IPS-18a (cell line): ENCODE measurements around the gene USH1C.

ENCODE experiments used
- H3K27ac ChIP-seq: one replicate; pipeline ENCODE4 v1.5.1; 2013; ENCODE audit warnings: low read length
- H3K27me3 ChIP-seq: one replicate; pipeline ENCODE4 v1.6.1; 2013; ENCODE audit warnings: mild to moderate bottlenecking, low read length; ENCODE audit not compliant: control insufficient read depth, insufficient read depth
- H3K36me3 ChIP-seq: one replicate; pipeline ENCODE4 v1.6.1; 2013; ENCODE audit warnings: low read depth, low read length; ENCODE audit not compliant: control insufficient read depth
- H3K4me1 ChIP-seq: one replicate; pipeline ENCODE4 v1.6.1; 2013; ENCODE audit warnings: low read depth, low read length; ENCODE audit not compliant: control insufficient read depth
- H3K4me3 ChIP-seq: one replicate; pipeline ENCODE4 v1.5.1; 2013; ENCODE audit warnings: low read length
- H3K9ac ChIP-seq: one replicate; pipeline ENCODE4 v1.6.1; 2013; ENCODE audit warnings: mild to moderate bottlenecking, low read length, moderate library complexity
- H3K9me3 ChIP-seq: one replicate; pipeline ENCODE4 v1.6.1; 2013; ENCODE audit warnings: low read depth, low read length; ENCODE audit not compliant: control insufficient read depth

USH1C gene

DNA sequence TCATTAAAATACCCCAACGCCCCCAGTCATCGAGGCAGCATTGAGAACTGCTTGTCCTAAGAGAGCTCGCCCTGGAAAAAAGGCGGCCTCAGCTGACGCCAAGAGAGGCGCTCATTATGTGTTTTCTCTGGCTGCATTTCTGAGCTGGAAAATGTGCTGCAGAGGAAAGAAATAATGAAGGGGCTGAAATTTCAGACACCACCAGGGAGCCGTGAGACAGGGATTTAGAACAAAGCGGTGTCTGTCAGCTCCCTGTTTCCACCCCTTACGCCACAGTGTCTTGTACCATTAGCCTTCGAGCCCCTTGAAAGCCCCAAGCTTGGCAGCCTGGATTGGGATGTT, 14.4 kb downstream of the USH1C start:
- Histone ChIP-seq H3K27me3 (no peaks in the 10 kb centered on the region), H3K27ac (no peak overlapping the region), H3K4me3 (no peak overlapping the region), H3K9ac (no peak overlapping the region), H3K9me3 (no peaks in the 10 kb centered on the region), H3K4me1 (no peaks in the 10 kb centered on the region), H3K36me3 (no peaks in the 10 kb centered on the region)

DNA sequence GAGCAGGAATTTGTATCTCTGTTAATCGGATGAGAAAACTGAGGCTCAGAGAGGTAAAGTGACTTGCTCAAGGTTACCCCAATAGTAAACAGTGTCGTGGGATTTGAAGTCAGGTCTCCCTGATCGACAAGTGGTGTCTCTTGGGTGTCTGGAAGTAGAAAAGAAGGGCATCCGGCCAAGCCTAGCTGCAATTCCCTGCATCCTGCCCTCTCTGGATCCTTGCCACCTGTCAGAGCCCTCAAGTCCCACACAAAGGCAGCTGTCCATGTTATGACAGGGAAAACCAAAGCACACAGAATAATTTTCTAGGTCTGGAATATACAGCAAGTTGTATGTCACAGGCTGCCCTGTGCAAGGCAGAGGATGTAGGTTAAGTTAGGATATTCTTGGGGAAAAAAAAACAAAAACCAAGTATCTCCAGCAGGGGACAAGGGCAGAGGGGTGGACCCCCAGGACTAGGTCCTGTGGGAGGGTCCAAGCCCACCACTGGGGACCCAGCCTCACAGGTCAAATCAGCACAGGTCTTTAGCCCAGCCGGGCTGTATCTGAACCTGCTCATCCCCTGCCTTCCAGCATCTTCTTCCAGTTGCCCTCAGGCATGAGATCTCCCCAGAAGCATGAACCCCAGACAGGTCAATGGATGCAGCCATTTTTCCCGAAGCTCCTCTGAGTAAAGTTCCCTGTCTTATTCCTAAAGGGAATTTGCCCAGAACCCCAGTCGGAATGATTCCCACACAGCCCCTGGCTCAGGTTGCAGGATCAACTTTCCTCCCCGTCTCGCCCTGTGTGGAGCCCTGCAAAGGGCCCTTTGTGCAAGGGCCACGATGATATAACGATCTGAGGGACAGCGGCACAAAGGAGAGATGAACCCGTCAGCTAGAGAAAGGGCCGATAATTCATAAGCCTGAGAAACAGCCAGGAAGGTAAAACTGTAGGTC, 15.0 kb downstream of the USH1C start:
- H3K9me3 ChIP-seq: no peaks in the 10 kb centered on the region
- no peaks in the 10 kb centered on the region for H3K36me3 ChIP-seq
- H3K4me3 ChIP-seq: no peak overlapping the region
- no peak overlapping the region for H3K9ac ChIP-seq
- H3K4me1 ChIP-seq: no peaks in the 10 kb centered on the region
- H3K27me3 ChIP-seq: no peaks in the 10 kb centered on the region
- no peak overlapping the region for H3K27ac ChIP-seq

DNA sequence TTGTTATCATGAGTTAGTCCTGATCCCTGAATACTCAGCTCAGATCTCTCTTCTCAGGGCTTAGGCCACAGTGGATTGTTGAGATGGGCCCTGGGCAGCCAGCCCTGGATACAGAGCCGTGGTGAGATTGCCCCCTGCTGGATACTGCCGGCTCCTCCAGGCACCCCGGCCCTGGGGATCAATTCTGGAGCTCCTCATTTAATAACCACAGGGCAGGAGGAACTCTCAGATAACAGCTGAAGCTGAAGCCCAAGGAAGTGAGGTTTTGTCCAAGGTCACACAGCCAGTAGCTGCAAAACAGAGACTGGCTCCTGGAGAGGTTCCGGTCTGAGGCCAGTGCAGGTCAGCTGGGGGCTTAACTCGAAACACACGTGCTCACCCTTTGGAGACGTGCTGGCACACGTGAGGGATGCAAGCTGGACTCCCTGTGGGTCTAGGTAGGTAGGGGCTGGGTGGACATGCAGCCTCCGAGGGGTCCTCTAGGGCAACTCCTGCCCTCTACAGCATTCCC, 16.0 kb downstream of the USH1C start:
- Histone ChIP-seq H3K4me3 (no peak overlapping the region), H3K27ac (no peak overlapping the region), H3K36me3 (no peaks in the 10 kb centered on the region), H3K4me1 (no peaks in the 10 kb centered on the region), H3K9me3 (no peaks in the 10 kb centered on the region), H3K27me3 (no peaks in the 10 kb centered on the region), H3K9ac (no peak overlapping the region)

- no peaks in the 10 kb centered on the region for H3K9me3 ChIP-seq
- no peak overlapping the region for H3K9ac ChIP-seq
- no peaks in the 10 kb centered on the region for H3K4me1 ChIP-seq
- H3K4me3 ChIP-seq: no peak overlapping the region
- H3K36me3 ChIP-seq: no peaks in the 10 kb centered on the region
- H3K27ac ChIP-seq: no peak overlapping the region
- H3K27me3 ChIP-seq: no peaks in the 10 kb centered on the region
Observed at GRCh38 chr11:17527628-17527995, 16.6 kb downstream of the USH1C start.

DNA sequence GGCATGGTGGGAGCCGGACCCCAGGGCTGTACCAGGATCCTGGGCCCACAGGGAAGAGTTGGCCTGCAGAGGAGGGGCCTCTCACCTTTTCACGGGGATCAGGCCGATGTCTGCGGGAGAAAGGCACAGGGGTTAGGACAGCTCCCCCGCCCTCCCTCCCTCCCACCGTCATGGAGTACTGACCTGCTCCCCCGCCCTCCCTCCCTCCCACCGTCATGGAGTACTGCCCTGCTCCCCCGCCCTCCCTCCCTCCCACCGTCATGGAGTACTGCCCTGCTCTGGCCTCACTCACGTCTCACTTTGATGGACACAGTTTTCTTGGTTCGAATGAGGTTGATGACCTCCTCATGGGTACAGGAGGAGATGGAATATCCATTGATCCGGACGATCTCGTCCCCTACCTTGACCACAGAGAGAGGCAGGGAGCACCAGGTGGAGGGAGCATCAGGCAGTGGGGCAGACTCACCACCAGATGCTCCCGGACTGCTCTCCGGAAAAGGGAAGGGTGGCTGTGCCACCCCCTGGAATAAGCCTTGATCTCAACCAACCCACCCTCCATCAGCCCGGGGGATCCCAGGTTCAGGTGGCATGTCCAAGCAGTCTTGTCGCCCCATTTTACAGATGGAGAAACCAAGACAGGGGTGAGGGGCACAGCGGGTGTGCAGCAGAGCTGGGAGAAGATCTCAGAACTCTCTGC, 17.1 kb downstream of the USH1C start:
- H3K9ac ChIP-seq: no peak overlapping the region
- H3K27me3 ChIP-seq: no peaks in the 10 kb centered on the region
- H3K4me3 ChIP-seq: no peak overlapping the region
- H3K27ac ChIP-seq: no peak overlapping the region
- H3K4me1 ChIP-seq: no peaks in the 10 kb centered on the region
- H3K9me3 ChIP-seq: no peaks in the 10 kb centered on the region
- no peaks in the 10 kb centered on the region for H3K36me3 ChIP-seq

DNA sequence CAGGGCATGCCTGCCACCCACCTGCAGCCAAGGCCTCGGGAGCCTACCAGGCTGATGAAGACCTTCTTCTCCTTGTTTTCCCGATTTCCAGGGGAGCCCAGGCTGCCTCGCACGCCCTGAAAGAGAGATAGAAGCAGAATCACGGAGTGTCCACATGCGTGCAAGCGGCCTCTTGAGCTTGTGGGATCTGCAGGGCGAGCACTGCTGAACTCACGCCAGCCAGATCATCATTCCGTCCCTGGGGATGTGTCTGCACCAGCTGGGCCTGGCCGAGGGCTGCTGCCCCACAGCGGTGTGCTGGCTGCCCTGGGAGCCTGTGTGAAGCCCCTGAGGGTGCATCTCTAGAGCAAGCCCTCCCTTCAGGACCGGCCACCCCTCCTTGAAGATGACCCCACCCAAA, 17.9 kb downstream of the USH1C start:
- no peaks in the 10 kb centered on the region for H3K27me3 ChIP-seq
- H3K4me3 ChIP-seq: no peak overlapping the region
- H3K4me1 ChIP-seq: no peaks in the 10 kb centered on the region
- no peaks in the 10 kb centered on the region for H3K9me3 ChIP-seq
- no peak overlapping the region for H3K27ac ChIP-seq
- H3K36me3 ChIP-seq: no peaks in the 10 kb centered on the region
- no peak overlapping the region for H3K9ac ChIP-seq

DNA sequence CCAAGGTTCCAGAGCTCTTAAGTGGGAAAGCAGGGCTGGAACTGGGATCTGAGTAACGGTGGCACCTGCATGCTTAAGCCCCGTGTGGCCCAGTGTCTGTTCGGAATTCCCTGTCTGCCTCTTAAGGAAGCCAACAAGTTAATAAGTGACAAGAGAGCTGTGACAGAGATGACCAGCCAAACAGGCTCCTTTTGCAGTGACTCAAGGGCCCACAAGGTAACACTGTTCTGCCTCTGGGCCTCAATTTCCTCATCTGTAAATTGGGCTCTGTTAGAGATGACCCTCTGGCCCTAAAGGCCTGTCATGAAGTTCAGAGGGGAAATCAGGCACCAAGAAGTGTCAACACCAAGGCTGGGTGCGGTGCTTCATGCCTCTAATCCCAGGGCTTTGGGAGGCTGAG, 18.6 kb downstream of the USH1C start:
- Histone ChIP-seq H3K27ac (no peak overlapping the region), H3K9ac (no peak overlapping the region), H3K9me3 (no peaks in the 10 kb centered on the region), H3K27me3 (no peaks in the 10 kb centered on the region), H3K4me3 (no peak overlapping the region), H3K4me1 (no peaks in the 10 kb centered on the region), H3K36me3 (no peaks in the 10 kb centered on the region)

DNA sequence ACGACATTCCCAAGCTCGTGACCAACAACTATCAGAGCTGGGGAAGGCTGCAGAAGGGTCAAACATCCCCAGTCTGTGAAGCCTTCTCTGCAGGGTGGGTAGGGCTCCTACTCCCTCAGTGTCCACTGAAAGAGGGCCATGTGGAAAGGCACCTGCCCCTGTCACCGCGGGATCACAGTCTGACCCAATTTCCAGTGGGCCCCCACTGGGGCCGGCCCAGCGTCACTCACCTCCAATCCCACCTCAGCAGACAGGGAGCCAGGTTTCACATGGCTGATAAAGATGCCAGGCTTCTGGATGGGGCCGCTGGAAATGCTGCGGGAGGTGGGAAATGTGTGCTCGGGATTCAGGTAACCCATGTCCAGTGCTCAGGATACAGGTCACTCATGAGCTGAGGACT, 20.0 kb downstream of the USH1C start:
- Histone ChIP-seq H3K9me3 (no peaks in the 10 kb centered on the region), H3K4me1 (peaks cover 4% of the 10 kb centered on the region), H3K4me3 (no peak overlapping the region), H3K36me3 (no peaks in the 10 kb centered on the region), H3K9ac (no peak overlapping the region), H3K27me3 (no peaks in the 10 kb centered on the region), H3K27ac (no peak overlapping the region)

- H3K27me3 ChIP-seq: no peaks in the 10 kb centered on the region
- no peaks in the 10 kb centered on the region for H3K36me3 ChIP-seq
- H3K27ac ChIP-seq: no peak overlapping the region
- H3K4me1 ChIP-seq: peaks cover 8% of the 10 kb centered on the region
- H3K9ac ChIP-seq: no peak overlapping the region
- H3K9me3 ChIP-seq: no peaks in the 10 kb centered on the region
- no peak overlapping the region for H3K4me3 ChIP-seq
Observed at GRCh38 chr11:17522655-17523054, 21.6 kb downstream of the USH1C start.

GRCh38 chr11:17521106-17521900, 22.9 kb downstream of the USH1C start:
- Histone ChIP-seq H3K4me1 (peaks cover 8% of the 10 kb centered on the region), H3K27me3 (no peaks in the 10 kb centered on the region), H3K9ac (no peak overlapping the region), H3K27ac (no peak overlapping the region), H3K4me3 (no peak overlapping the region), H3K9me3 (no peaks in the 10 kb centered on the region), H3K36me3 (no peaks in the 10 kb centered on the region)

DNA sequence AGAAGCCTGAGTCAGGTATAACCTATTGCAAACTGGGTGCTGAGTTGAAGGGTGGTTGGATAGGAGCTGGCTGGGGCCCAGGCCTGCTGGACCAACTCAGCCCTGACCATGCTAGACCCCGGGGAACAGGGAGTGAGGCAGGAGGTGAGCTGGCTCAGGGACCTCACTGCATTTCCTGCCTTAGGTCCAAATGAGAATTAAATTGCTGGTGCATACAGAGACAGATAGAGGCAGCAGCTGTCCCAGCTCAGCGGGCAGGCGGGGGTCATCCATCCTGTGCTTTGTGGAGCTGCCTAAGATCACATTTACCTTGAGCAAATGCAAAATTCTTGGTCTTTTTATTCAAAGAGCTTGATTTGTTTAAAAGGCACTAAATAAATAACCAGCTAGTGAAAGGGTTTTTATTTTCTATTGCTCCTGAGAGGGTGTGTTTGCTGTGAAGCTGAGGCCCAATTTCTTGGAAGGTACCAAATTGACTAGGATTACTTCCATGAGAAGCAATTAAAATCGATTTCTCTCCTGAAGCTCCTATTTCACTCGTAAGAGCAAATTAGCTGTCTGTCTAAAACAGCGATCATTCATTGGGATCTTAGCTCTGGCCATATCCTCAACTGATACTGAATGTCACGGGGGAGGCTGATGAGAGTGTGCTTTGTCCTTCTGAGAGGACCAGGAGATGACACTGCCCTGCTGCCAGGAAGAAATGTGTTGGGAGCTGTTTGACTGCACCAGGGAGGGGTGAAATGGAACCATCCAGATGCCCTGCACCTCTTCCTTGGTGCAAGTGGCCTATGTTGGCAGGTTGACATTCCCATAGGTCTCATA, 24.9 kb downstream of the USH1C start:
- no peaks in the 10 kb centered on the region for H3K9me3 ChIP-seq
- no peaks in the 10 kb centered on the region for H3K36me3 ChIP-seq
- H3K4me3 ChIP-seq: no peak overlapping the region
- peaks cover 8% of the 10 kb centered on the region for H3K4me1 ChIP-seq
- H3K27ac ChIP-seq: no peak overlapping the region
- H3K27me3 ChIP-seq: no peaks in the 10 kb centered on the region
- no peak overlapping the region for H3K9ac ChIP-seq
